ENCODE measurements around the gene GDE1. TPM values are rescaled to one million over a fixed set of nuclear protein-coding genes. Genes with fewer than 3 reads are reported as not detected.
"Not testable (repeated sequence)": the region's sequence is repeated elsewhere in the genome, so short reads cannot be mapped to it uniquely, and the experiment has no call there.

Gene GDE1
- total RNA-seq, 1 experiment from 2014 or later = 48.7 TPM

DNA sequence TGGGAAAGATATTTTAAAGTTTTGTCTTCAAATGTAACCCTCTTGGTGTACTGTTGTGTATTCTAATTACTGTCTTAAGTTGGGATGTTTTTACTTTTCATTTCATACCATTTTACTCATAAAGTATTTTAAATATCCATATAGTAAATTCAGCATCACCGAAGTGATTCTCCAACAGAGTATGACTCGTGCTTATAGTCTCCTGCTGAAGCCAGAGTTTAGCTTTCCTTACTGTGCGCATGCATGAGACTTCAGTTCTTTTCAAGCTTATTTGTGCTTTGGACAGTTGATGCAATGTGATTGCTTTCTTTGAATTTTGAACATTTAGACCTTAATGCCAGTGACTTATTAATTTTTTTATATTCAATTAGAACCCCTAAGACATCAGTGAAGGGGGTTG lies 26.2 kb upstream of the GDE1 start:
- no peak for DNase-seq
- no peaks in the 10 kb centered on the region; the same call in 1 of the 2 replicates for H3K36me3 ChIP-seq (ENCODE audit: control insufficient read depth, insufficient read depth, low read length)
- H3K27me3 ChIP-seq (replicated peaks; ENCODE audit: control insufficient read depth, insufficient read depth, low read length) = no peaks in the 10 kb centered on the region
- Mint-ChIP-seq H3K27ac (ENCODE audit: unreplicated experiment) (no peak overlapping the region), H3K4me1 (ENCODE audit: low read depth, unreplicated experiment) (no peaks in the 10 kb centered on the region), H3K9me3 (ENCODE audit: unreplicated experiment) (peaks cover 10% of the 10 kb centered on the region), H3K27me3 (ENCODE audit: insufficient read depth, unreplicated experiment) (no peaks in the 10 kb centered on the region), H3K36me3 (ENCODE audit: insufficient read depth, unreplicated experiment) (peaks cover 11% of the 10 kb centered on the region), H3K4me3 (ENCODE audit: unreplicated experiment) (no peak overlapping the region)
- POLR2A ChIA-PET = no interaction called here
- CTCF ChIA-PET = no interaction called here
- no peak overlapping the region for H3K4me3 ChIP-seq (ENCODE audit: low read depth, low read length)
- TF ChIP-seq, protein P1, sequence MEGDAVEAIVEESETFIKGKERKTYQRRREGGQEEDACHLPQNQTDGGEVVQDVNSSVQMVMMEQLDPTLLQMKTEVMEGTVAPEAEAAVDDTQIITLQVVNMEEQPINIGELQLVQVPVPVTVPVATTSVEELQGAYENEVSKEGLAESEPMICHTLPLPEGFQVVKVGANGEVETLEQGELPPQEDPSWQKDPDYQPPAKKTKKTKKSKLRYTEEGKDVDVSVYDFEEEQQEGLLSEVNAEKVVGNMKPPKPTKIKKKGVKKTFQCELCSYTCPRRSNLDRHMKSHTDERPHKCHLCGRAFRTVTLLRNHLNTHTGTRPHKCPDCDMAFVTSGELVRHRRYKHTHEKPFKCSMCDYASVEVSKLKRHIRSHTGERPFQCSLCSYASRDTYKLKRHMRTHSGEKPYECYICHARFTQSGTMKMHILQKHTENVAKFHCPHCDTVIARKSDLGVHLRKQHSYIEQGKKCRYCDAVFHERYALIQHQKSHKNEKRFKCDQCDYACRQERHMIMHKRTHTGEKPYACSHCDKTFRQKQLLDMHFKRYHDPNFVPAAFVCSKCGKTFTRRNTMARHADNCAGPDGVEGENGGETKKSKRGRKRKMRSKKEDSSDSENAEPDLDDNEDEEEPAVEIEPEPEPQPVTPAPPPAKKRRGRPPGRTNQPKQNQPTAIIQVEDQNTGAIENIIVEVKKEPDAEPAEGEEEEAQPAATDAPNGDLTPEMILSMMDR (IDR thresholded peaks at IDR 0.05; ENCODE audit: insufficient read depth in 1 of 2, low read depth in 1 of 2, low read length in 1 of 2, severe bottlenecking in 1 of 2, unreplicated experiment in 1 of 2) = no peak
- BruUV-seq (replicated peaks) = no TSS peak
- peaks cover 13% of the 10 kb centered on the region for H3K9me3 ChIP-seq
- H3K4me1 ChIP-seq = peaks cover 3% of the 10 kb centered on the region; the same call in 1 of the 2 replicates
- intact Hi-C loops (cut with micrococcal nuclease; ENCODE audit: unreplicated experiment) = no loop called here

DNA sequence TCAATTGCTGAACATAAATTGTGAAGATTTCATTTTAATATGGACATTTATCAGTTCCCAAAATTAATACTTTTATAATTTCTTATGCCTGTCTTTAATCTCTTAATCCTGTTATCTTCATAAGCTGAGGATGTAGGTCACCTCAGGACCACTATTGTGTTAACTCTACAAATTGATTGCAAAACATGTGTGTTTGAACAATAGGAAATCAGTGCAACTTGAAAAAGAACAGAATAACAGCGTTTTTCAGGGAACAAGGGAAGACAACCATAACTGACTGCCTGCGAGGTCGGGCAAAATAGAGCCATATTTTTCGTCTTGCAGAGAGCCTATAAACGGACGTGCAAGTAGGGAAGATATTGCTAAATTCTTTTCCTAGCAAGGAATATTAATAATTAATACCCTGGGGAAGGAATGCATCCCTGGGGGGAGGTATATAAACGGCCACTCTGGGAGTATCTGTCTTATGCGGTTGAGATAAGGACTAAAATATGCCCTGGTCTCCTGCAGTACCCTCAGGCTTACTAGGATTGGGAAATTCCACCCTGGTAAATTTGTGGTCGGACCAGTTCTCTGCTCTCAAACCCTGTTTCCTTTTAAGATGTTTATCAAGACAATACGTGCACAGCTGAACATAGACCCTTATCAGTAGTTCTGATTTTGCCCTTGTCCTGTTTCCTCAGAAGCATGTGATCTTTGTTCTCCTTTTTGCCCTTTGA lies 21.5 kb upstream of the GDE1 start:
- intact Hi-C loops (cut with micrococcal nuclease; ENCODE audit: unreplicated experiment); H3K4me1 Mint-ChIP-seq (ENCODE audit: low read depth, unreplicated experiment); BruUV-seq (replicated peaks); CTCF ChIA-PET; POLR2A ChIA-PET; H3K4me3 ChIP-seq (ENCODE audit: low read depth, low read length); H3K4me3 Mint-ChIP-seq (ENCODE audit: unreplicated experiment); H3K27ac Mint-ChIP-seq (ENCODE audit: unreplicated experiment); H3K36me3 ChIP-seq (ENCODE audit: control insufficient read depth, insufficient read depth, low read length); H3K27me3 Mint-ChIP-seq (ENCODE audit: insufficient read depth, unreplicated experiment); H3K27me3 ChIP-seq (replicated peaks; ENCODE audit: control insufficient read depth, insufficient read depth, low read length): not testable (repeated sequence)
- H3K4me1 ChIP-seq = peaks cover 22% of the 10 kb centered on the region
- H3K36me3 Mint-ChIP-seq (ENCODE audit: insufficient read depth, unreplicated experiment) = peaks cover 22% of the 10 kb centered on the region
- H3K9me3 Mint-ChIP-seq (ENCODE audit: unreplicated experiment) = peaks cover 10% of the 10 kb centered on the region
- peak; percentile 47 to 50 for DNase-seq
- H3K9me3 ChIP-seq = peaks cover 23% of the 10 kb centered on the region

DNA sequence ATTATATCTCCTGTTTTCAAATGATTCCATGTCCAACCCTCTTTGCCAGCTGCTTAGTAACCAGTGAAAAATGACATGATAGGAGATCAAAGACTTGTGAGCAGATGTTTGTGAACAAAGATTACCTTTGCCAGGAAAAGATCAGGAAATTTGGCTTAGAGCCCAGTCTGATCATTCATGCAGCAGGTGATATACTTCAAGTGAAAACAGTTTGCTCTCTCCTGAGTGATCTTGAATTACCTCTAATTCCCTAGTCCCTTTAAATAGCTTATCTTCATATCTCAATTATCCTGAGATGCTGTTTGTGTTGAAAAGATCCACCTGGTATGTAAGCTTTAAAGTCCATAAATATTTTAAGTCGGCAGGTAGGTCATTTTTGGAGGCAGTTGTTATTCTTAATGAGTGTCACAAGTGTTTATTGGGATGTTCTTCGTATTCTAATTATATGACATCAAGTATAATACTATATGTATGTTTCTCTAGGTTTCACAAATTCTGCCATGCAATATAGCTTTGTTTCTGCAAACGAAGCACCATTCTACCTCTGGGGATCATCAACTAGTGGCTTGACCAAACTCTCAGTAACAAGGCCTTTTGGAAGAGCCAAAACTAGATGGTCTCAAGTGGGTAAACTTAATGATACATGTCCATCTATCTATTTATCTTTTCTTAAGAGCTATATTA lies 20.4 kb upstream of the GDE1 start:
- BruUV-seq (replicated peaks) = no TSS peak
- H3K9me3 ChIP-seq = peaks cover 23% of the 10 kb centered on the region
- TF ChIP-seq, protein P1 (IDR thresholded peaks at IDR 0.05; ENCODE audit: insufficient read depth in 1 of 2, low read depth in 1 of 2, low read length in 1 of 2, severe bottlenecking in 1 of 2, unreplicated experiment in 1 of 2) = no peak
- Mint-ChIP-seq H3K27ac (ENCODE audit: unreplicated experiment) (no peak overlapping the region), H3K36me3 (ENCODE audit: insufficient read depth, unreplicated experiment) (peaks cover 22% of the 10 kb centered on the region), H3K27me3 (ENCODE audit: insufficient read depth, unreplicated experiment) (no peaks in the 10 kb centered on the region), H3K9me3 (ENCODE audit: unreplicated experiment) (peaks cover 10% of the 10 kb centered on the region), H3K4me1 (ENCODE audit: low read depth, unreplicated experiment) (peaks cover 6% of the 10 kb centered on the region), H3K4me3 (ENCODE audit: unreplicated experiment) (no peak overlapping the region)
- H3K36me3 ChIP-seq (ENCODE audit: control insufficient read depth, insufficient read depth, low read length) = no peaks in the 10 kb centered on the region; the same call in 1 of the 2 replicates
- ChIA-PET CTCF (no interaction called here), POLR2A (no interaction called here)
- intact Hi-C loops (cut with micrococcal nuclease; ENCODE audit: unreplicated experiment) = no loop called here
- H3K4me3 ChIP-seq (ENCODE audit: low read depth, low read length) = no peak overlapping the region
- H3K27me3 ChIP-seq (replicated peaks; ENCODE audit: control insufficient read depth, insufficient read depth, low read length) = no peaks in the 10 kb centered on the region
- H3K4me1 ChIP-seq = peaks cover 22% of the 10 kb centered on the region
- no peak for DNase-seq
